ENCODE data around the gene CGNL1.

DNA sequence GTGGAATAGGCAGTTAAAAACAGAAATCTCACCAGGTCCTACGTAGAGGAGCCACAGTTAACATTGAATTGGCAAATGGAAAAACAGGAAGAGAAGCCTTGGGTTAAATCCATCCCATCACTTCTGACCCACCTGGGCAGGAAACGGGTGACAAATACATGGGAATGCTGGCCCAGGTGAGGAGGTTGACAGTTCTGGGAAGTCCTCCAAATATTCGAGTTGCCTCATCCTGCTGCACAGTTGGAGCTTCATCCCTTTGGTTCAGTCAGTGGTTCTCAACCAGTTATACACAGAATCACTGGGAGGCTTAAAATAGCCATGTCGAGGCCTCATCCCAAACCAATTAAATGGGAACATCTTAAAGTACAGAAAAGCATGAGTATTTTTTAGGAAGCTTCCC is 220.7 kb downstream of the CGNL1 start:
- TF ChIP-seq REST (IDR thresholded peaks at IDR 0.05; ENCODE audit: insufficient read depth in 1 of 2, low read depth in 2 of 2, low read length in 2 of 2): no peak
- TF ChIP-seq POLR2AphosphoS5 (IDR thresholded peaks at IDR 0.05; ENCODE audit: low read depth, low read length): no peak
- no peak for TF ChIP-seq TAF1 (IDR thresholded peaks at IDR 0.05; ENCODE audit: borderline replicate concordance, insufficient read depth, low read length)
- no peak for TF ChIP-seq FOXP2 (optimal IDR thresholded peaks at IDR 0.05; ENCODE audit: borderline replicate concordance, extremely low read depth, extremely low read length, insufficient read depth)
